ENCODE data around the gene GLB1L. TPM values are rescaled to one million over a fixed set of nuclear protein-coding genes. Genes with fewer than 3 reads are reported as not detected.

GLB1L gene
- total RNA-seq, 1 donor from 2014 or later = 7.2 TPM

DNA sequence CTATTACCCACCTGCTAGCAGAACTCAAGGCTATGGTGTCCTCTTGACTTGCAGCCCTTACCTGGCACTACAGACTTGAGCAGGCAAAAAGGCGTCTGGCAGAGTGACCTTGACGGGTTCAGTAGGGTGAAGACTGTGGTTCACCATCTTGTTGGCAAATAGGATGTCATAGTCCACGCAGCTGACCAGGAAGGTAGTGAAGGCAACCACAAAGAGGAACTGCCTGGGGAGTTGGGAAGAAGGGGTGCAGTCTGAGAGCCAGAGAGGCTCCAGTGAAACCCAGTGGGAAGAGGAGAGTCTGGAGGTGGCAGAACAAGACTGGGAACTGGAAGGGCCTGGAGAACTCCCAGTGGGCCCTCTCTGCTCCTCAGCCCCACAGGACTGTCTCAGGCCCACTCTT, 19.9 kb downstream of the GLB1L start:
- Histone ChIP-seq H3K4me3 (no peak overlapping the region), H3F3A (ENCODE audit: low read depth) (peaks cover 7% of the 10 kb centered on the region), H3K27me3 (no peaks in the 10 kb centered on the region), H3K9ac (no peak overlapping the region), H3K4me1 (peaks cover 7% of the 10 kb centered on the region), H4K20me1 (ENCODE audit: low read depth) (peaks cover 4% of the 10 kb centered on the region), H3K36me3 (no peaks in the 10 kb centered on the region), H3K79me2 (ENCODE audit: low read depth) (peaks cover 18% of the 10 kb centered on the region), H3K27ac (no peak overlapping the region), H3K9me3 (ENCODE audit: low read depth) (no peaks in the 10 kb centered on the region), H2AFZ (replicated peaks) (no peak overlapping the region), H3K4me2 (no peak overlapping the region)
- TF ChIP-seq EZH2 (IDR thresholded peaks at IDR 0.05) = no peak
- no peak for TF ChIP-seq CTCF (IDR thresholded peaks at IDR 0.05)
- TF ChIP-seq EZH2phosphoT487 (IDR thresholded peaks at IDR 0.05) = no peak
- H3K4me1 Mint-ChIP-seq = peaks cover 20% of the 10 kb centered on the region
- peaks cover 19% of the 10 kb centered on the region for H3K36me3 Mint-ChIP-seq
- no peak overlapping the region for H3K27ac Mint-ChIP-seq
- peaks cover 6% of the 10 kb centered on the region for H3K27me3 Mint-ChIP-seq (ENCODE audit: insufficient read depth, low read depth)
- H3K9me3 Mint-ChIP-seq = no peaks in the 10 kb centered on the region
- H3K4me3 Mint-ChIP-seq = peak overlapping the region; percentile 52
- no peak for DNase-seq (ENCODE audit: low spot score)

- Histone ChIP-seq H3K4me1 (peaks cover 7% of the 10 kb centered on the region), H3F3A (ENCODE audit: low read depth) (peaks cover 13% of the 10 kb centered on the region), H3K4me3 (no peak overlapping the region), H4K20me1 (ENCODE audit: low read depth) (peaks cover 4% of the 10 kb centered on the region), H3K36me3 (no peaks in the 10 kb centered on the region), H2AFZ (replicated peaks) (no peak overlapping the region), H3K4me2 (no peak overlapping the region), H3K9ac (no peak overlapping the region), H3K27me3 (no peaks in the 10 kb centered on the region), H3K9me3 (ENCODE audit: low read depth) (no peaks in the 10 kb centered on the region), H3K27ac (no peak overlapping the region), H3K79me2 (ENCODE audit: low read depth) (peaks cover 18% of the 10 kb centered on the region)
- DNase-seq (ENCODE audit: low spot score) = no peak
- Mint-ChIP-seq H3K4me3 (no peak overlapping the region), H3K9me3 (no peaks in the 10 kb centered on the region), H3K36me3 (peaks cover 22% of the 10 kb centered on the region), H3K27me3 (ENCODE audit: insufficient read depth, low read depth) (peaks cover 11% of the 10 kb centered on the region), H3K4me1 (peaks cover 22% of the 10 kb centered on the region), H3K27ac (no peak overlapping the region)
- TF ChIP-seq CTCF (IDR thresholded peaks at IDR 0.05) (no peak), EZH2 (IDR thresholded peaks at IDR 0.05) (no peak), EZH2phosphoT487 (IDR thresholded peaks at IDR 0.05) (no peak)
Observed at GRCh38 chr2:219223831-219224610, 21.2 kb downstream of the GLB1L start.

DNA sequence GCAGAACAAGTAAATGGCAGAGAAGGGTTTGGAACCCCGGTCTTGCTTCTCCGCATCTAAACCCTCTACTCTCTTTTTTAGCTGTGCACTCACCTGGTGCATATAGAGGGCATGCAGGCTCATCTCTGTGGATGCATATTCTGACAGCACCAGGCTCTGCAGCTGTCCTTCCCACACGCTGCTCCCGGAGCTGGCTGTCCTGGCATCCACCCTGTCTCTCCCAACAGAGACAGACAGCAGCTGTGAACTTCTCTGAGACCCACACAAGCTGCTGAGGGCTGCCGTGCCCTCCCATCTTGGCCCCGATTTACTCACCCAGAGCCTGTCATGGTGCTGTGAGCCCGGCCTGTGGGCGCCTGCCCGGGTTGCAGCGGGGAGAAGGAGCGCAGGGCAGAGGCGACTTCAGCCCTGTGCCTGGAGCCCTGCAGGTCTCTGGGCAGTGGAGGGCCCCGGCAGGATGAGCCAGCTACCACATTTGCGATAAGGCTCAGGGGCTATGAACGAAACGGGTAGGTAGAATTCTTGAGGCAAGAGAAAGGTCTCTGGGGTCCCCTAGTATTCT, 23.2 kb downstream of the GLB1L start:
- Histone ChIP-seq H3F3A (ENCODE audit: low read depth) (peaks cover 27% of the 10 kb centered on the region), H3K27ac (no peak overlapping the region), H3K9ac (no peak overlapping the region), H3K27me3 (no peaks in the 10 kb centered on the region), H3K4me1 (peaks cover 4% of the 10 kb centered on the region), H3K4me2 (no peak overlapping the region), H4K20me1 (ENCODE audit: low read depth) (peaks cover 10% of the 10 kb centered on the region), H3K4me3 (no peak overlapping the region), H3K79me2 (ENCODE audit: low read depth) (no peaks in the 10 kb centered on the region), H2AFZ (replicated peaks) (no peak overlapping the region), H3K36me3 (no peaks in the 10 kb centered on the region), H3K9me3 (ENCODE audit: low read depth) (no peaks in the 10 kb centered on the region)
- TF ChIP-seq EZH2phosphoT487 (IDR thresholded peaks at IDR 0.05) (no peak), CTCF (IDR thresholded peaks at IDR 0.05) (no peak), EZH2 (IDR thresholded peaks at IDR 0.05) (no peak)
- Mint-ChIP-seq H3K27me3 (ENCODE audit: insufficient read depth, low read depth) (peaks cover 14% of the 10 kb centered on the region), H3K27ac (no peak overlapping the region), H3K9me3 (no peaks in the 10 kb centered on the region), H3K4me1 (peaks cover 16% of the 10 kb centered on the region), H3K4me3 (no peak overlapping the region), H3K36me3 (peaks cover 22% of the 10 kb centered on the region)
- no peak for DNase-seq (ENCODE audit: low spot score)
